ENCODE data around the gene F2.

DNA sequence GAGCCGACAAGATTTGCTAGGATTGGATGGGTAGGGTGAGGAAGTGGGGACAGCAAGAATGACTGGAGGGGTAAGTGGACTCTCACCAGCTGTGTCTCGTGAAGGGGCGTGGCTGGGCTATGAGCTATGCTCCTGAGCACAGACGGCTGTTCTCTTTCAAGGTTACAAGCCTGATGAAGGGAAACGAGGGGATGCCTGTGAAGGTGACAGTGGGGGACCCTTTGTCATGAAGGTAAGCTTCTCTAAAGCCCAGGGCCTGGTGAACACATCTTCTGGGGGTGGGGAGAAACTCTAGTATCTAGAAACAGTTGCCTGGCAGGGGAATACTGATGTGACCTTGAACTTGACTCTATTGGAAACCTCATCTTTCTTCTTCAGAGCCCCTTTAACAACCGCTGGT lies 19.9 kb downstream of the F2 start:
- no peak for TF ChIP-seq POLR2A (IDR thresholded peaks at IDR 0.05)
- TF ChIP-seq, protein P1, sequence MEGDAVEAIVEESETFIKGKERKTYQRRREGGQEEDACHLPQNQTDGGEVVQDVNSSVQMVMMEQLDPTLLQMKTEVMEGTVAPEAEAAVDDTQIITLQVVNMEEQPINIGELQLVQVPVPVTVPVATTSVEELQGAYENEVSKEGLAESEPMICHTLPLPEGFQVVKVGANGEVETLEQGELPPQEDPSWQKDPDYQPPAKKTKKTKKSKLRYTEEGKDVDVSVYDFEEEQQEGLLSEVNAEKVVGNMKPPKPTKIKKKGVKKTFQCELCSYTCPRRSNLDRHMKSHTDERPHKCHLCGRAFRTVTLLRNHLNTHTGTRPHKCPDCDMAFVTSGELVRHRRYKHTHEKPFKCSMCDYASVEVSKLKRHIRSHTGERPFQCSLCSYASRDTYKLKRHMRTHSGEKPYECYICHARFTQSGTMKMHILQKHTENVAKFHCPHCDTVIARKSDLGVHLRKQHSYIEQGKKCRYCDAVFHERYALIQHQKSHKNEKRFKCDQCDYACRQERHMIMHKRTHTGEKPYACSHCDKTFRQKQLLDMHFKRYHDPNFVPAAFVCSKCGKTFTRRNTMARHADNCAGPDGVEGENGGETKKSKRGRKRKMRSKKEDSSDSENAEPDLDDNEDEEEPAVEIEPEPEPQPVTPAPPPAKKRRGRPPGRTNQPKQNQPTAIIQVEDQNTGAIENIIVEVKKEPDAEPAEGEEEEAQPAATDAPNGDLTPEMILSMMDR (IDR thresholded peaks at IDR 0.05 in 4 of 5, conservative IDR thresholded peaks at IDR 0.05 in 1 of 5): no peak
